Heart left ventricle (tissue), 16 donors: Measurements from ENCODE around the gene LNPEP. TPM values are rescaled to one million over a fixed set of nuclear protein-coding genes. Genes with fewer than 3 reads are reported as not detected.

Source experiments
- ATAC-seq, 4 donors: fragments of 200-7000 bp; cut with Tn5 transposase; one replicate each; pipeline ENCODE4 v1.9.1; 2020 to 2022; ENCODE audit warnings: moderate library complexity in 4 of 4, mild to moderate bottlenecking in 3 of 4, moderate number of reproducible peaks in 1 of 4
- DNase-seq, 5 donors: peaks; one replicate each; pipeline ENCODE4 v3.0.0-alpha.2; 2020
- H3K27ac ChIP-seq, 12 donors: fragments of 200-600 bp; sonication (generic) in 4 of 12; one replicate each; pipeline versions ENCODE4 v1.5.0 to v1.8.0; 2016 to 2022; ENCODE audit warnings: mild to moderate bottlenecking in 2 of 12
- H3K27me3 ChIP-seq, 9 donors: fragments of 200-600 bp; sonication (generic) in 2 of 9; one replicate each; pipeline versions ENCODE4 v1.5.1 to v1.8.0; 2016 to 2022; ENCODE audit warnings: mild to moderate bottlenecking in 3 of 9
- H3K36me3 ChIP-seq, 9 donors: fragments of 200-600 bp; sonication (generic) in 2 of 9; one replicate each; pipeline versions ENCODE4 v1.5.0 to v1.8.0; 2018 to 2022; ENCODE audit warnings: mild to moderate bottlenecking in 2 of 9
- H3K4me1 ChIP-seq, 12 donors: fragments of 200-600 bp; sonication (generic) in 4 of 12; one replicate each; pipeline versions ENCODE4 v1.5.0 to v1.8.0; 2016 to 2022; ENCODE audit warnings: mild to moderate bottlenecking in 3 of 12
- H3K4me3 ChIP-seq, 12 donors: fragments of 200-600 bp; sonication (generic) in 4 of 12; one replicate each; pipeline versions ENCODE4 v1.5.0 to v1.8.0; 2017 to 2022; ENCODE audit warnings: mild to moderate bottlenecking in 9 of 12, moderate library complexity in 4 of 12
- H3K9me3 ChIP-seq, 12 donors: fragments of 200-600 bp; sonication (generic) in 4 of 12; one replicate each; pipeline versions ENCODE4 v1.5.0 to v1.8.0; 2016 to 2022; ENCODE audit warnings: mild to moderate bottlenecking in 1 of 12
- POLR2A ChIP-seq, 2 donors: fragments of 450-650 bp; IDR thresholded peaks; one replicate each; pipeline ENCODE4 v1.6.1; 2017; ENCODE audit warnings: antibody characterized with exemption in 2 of 2, mild to moderate bottlenecking in 2 of 2, moderate library complexity in 2 of 2
- WGBS, 4 donors: extraction: QIAGEN DNeasy Blood & Tissue Kit in 2 of 4; methylation state at CpG; one replicate each; pipeline versions ENCODE4 v1.1.5 to v1.1.7; 2013 to 2018; 5-methylcytosine and 5-hydroxymethylcytosine counted together
- intact Hi-C, 10 donors: fragments of 100-400 bp; cut with DNase I; formaldehyde crosslinking; loops; one replicate each; pipeline versions ENCODE4 v1.11.1 to v1.14.2; 2022
- polyA plus RNA-seq, 2 donors: library from polyadenylated mRNA; stranded (reverse); fragments of 200-250 nt; gene quantifications; one replicate each; pipeline ENCODE4 v1.2.3, GENCODE V29; 2013
- total RNA-seq, 9 donors: library from RNA; depleted of rRNA in 2 of 9; stranded (reverse); fragments of >200 nt in 2 of 9; fragmentation: NEBNext Ultra II Directional in 3 of 9; extraction: Animal tissue kit (Norgen Biotek cat#: 25700) in 3 of 9; gene quantifications; one replicate each; pipeline versions ENCODE4 v1.1.0 to v1.2.4, GENCODE V29; 2016 to 2023
- TF ChIP-seq, protein P1 (sequence below), 12 donors: fragments of 200-600 bp; sonication (generic) in 4 of 12; IDR thresholded peaks; one replicate each; pipeline versions ENCODE4 v1.5.0 to v1.8.0; 2018 to 2022; ENCODE audit warnings: antibody characterized with exemption in 12 of 12, mild to moderate bottlenecking in 5 of 12
- donor health status: ischemic (EF 13 %, LVEDD 7.1; RV severe dilation, severe dysfunction).
- donor health status: healthy with polysubstance abuse.
- donor health status: DM: no; HTN: yes; CAD: no.
- donor health status: DM: no; HTN: no; CAD: no.
- donor health status: ischemic (EF 25% LVEDD 6.9; RV normal size, moderate dysfunction).
- donor health status: ischemic (EF 25% LVEDD 5.7; RV mildly dilated, moderate dysfunction).
- donor health status: healthy.
- donor health status: DM: yes; HTN: yes; CAD: no.
- donor health status: ischemic (EF 35%, LVEDD 5.7; RV mildly dilated, moderate dysfunction).
- donor health status: nonischemic (EF 11% LVEDD 7.7; RV severe dilation, severe dysfunction).
- donor health status: DM: yes; HTN: yes; CAD: no.
- donor health status: PGD.
- donor health status: ischemic (EF 29% LVEDD 5.4; RV normal size, mild dysfunction).
- donor health status: nonischemic (EF 23%, LVEDD 6.1; RV moderate dilation, normal function).

The LNPEP gene
- total and polyA plus RNA-seq, 11 donors, result 8.6 to 82.2 (median 53.1) TPM

DNA sequence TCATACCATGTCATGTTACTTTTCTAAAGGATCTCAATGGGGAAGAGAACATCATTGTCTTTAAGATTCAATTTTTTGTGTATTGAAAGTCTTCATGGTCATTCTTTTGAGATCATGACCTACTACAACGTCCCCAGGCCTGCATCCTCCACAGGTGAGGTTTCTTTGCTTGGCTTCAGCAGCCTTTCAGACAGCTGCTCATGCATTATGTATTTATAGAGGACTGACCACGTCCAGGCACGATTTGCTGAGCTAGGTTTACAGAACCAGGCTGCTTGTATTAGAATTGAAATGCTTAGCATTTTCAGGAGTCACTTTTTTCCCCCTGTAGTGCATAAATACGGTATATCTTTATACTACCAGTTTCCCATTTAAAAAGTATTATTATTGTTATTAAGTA, 136.1 kb downstream of the LNPEP start:
- peaks cover 0 to 6% (median 0%) of the 10 kb centered on the region in 12 donors for H3K4me1 ChIP-seq
- intact Hi-C loops, result no loop called here
- TF ChIP-seq, protein P1, sequence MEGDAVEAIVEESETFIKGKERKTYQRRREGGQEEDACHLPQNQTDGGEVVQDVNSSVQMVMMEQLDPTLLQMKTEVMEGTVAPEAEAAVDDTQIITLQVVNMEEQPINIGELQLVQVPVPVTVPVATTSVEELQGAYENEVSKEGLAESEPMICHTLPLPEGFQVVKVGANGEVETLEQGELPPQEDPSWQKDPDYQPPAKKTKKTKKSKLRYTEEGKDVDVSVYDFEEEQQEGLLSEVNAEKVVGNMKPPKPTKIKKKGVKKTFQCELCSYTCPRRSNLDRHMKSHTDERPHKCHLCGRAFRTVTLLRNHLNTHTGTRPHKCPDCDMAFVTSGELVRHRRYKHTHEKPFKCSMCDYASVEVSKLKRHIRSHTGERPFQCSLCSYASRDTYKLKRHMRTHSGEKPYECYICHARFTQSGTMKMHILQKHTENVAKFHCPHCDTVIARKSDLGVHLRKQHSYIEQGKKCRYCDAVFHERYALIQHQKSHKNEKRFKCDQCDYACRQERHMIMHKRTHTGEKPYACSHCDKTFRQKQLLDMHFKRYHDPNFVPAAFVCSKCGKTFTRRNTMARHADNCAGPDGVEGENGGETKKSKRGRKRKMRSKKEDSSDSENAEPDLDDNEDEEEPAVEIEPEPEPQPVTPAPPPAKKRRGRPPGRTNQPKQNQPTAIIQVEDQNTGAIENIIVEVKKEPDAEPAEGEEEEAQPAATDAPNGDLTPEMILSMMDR (IDR thresholded peaks at IDR 0.05), result no peak
- no peak for TF ChIP-seq POLR2A (IDR thresholded peaks at IDR 0.05)
- 86 to 92% (median 91%) methylated on average over 4 of the region's 4 CpGs for WGBS, 4 donors
- H3K36me3 ChIP-seq, result no peaks in the 10 kb centered on the region
- no peak for ATAC-seq
- DNase-seq, result no peak
- no peaks in the 10 kb centered on the region for H3K9me3 ChIP-seq
- H3K27ac ChIP-seq, result no peak overlapping the region
- H3K4me3 ChIP-seq, result no peak overlapping the region
- no peaks in the 10 kb centered on the region for H3K27me3 ChIP-seq

DNA sequence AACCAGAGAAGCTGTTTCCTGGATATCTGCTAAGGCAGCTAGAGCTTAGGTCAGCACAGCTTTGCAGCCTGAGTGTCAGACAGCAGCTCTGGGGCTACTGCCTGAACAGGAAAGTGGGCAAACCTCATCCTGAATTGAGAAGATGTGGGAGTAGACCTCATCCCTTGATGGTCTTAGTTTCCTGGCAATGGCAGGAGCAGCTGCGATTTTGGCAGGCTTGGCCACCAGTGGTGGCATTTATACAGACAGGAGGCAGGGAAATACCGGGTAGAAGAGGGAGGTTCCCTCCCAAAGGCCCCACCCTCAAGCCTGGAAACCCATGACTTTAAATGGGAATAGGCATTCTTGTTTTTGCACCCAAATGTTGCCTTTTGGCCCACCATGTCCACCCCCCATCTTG, 136.8 kb downstream of the LNPEP start:
- intact Hi-C loops, result no loop called here
- WGBS, 4 donors, result 54 to 87% (median 67%) methylated on average over 2 of the region's 2 CpGs
- Histone ChIP-seq H3K36me3 (no peaks in the 10 kb centered on the region), H3K27ac (no peak overlapping the region), H3K4me1 (peaks cover 0 to under 1% (median 0%) of the 10 kb centered on the region in 12 donors), H3K27me3 (no peaks in the 10 kb centered on the region), H3K4me3 (no peak overlapping the region), H3K9me3 (no peaks in the 10 kb centered on the region)
- DNase-seq (no peak), ATAC-seq (no peak)
- TF ChIP-seq, protein P1 (IDR thresholded peaks at IDR 0.05), result no peak
- no peak for TF ChIP-seq POLR2A (IDR thresholded peaks at IDR 0.05)

DNA sequence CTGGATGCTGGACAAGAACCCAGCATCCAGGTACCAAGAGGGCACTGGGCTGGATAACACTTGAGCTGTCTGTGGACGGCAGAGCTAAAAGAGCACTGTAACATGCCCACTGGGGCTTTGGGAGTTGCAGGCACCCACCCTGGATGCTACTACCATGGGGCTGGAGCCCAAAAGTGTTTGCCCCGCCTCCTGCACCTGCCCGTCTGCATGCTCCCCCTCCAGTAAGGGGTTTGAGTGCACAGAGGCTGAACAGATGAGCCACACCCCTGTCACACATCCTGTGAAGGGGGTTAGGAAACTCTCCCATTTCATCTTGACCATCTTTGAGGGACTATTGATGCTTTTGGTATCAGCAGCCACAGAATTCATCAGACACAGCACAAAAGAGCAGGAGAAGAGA, 137.5 kb downstream of the LNPEP start:
- WGBS, 4 donors, result 95 to 97% (median 97%) methylated on average over 3 of the region's 3 CpGs
- DNase-seq (no peak), ATAC-seq (no peak)
- Histone ChIP-seq H3K27ac (no peak overlapping the region), H3K9me3 (no peaks in the 10 kb centered on the region), H3K4me1 (no peaks in the 10 kb centered on the region), H3K4me3 (no peak overlapping the region), H3K36me3 (no peaks in the 10 kb centered on the region), H3K27me3 (no peaks in the 10 kb centered on the region)
- intact Hi-C loops, result no loop called here
- TF ChIP-seq, protein P1 (IDR thresholded peaks at IDR 0.05), result no peak
- no peak for TF ChIP-seq POLR2A (IDR thresholded peaks at IDR 0.05)

DNA sequence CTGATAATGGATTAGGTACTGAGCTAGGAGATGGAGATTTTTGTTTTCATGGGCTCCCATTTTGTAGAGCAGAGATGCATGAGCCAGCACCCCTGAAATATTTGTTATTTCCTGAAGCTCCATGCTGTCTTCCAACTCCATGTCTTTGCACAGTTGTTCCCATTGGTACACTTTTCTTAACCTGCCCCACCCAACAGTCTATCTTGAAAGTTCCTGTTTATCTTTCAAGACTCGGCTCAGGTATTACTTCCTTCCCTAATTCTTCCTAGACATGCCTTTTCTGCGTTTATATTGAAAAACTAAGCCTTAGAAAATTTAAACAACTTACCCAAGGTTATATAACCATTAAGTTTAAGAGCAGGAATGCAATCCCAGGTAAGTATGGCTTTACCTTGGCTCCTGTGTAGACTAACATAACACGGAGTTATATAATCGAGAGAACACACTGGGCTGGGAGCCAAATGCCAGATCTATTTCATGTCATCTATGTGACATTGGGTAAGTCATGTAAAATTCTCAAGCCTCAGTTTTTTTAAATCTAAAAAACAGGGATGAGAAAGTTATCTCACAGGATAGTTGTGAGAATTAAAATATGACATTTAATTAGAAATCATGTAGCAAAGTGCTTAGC, 139.1 kb downstream of the LNPEP start:
- intact Hi-C loops, result loop anchor here in 1 of 10 donors (5.0 kb wide), 1 partner anchor 52 kb away; no protein-coding TSS in a partner anchor
- H3K27me3 ChIP-seq, result no peaks in the 10 kb centered on the region
- TF ChIP-seq POLR2A (IDR thresholded peaks at IDR 0.05), result no peak
- TF ChIP-seq, protein P1 (IDR thresholded peaks at IDR 0.05), result no peak
- no peaks in the 10 kb centered on the region for H3K36me3 ChIP-seq
- H3K9me3 ChIP-seq, result no peaks in the 10 kb centered on the region
- no peaks in the 10 kb centered on the region for H3K4me1 ChIP-seq
- ATAC-seq (no peak), DNase-seq (no peak)
- no peak overlapping the region for H3K27ac ChIP-seq
- no peak overlapping the region for H3K4me3 ChIP-seq
- WGBS, 4 donors, result 57 to 67% (median 64%) methylated on average over 4 of the region's 4 CpGs
